GM19395 (cell line): ENCODE measurements around the gene ASNSD1.
"Not testable (repeated sequence)": the region's sequence is repeated elsewhere in the genome, so short reads cannot be mapped to it uniquely, and the experiment has no call there.

Experiments used
- ATAC-seq: cut with Tn5 transposase; IDR thresholded peaks from one replicate; pipeline ENCODE4 v1.9.1; 2021; ENCODE audit warnings: mild to moderate bottlenecking, moderate library complexity; ENCODE audit not compliant: unreplicated experiment

The ASNSD1 gene

DNA sequence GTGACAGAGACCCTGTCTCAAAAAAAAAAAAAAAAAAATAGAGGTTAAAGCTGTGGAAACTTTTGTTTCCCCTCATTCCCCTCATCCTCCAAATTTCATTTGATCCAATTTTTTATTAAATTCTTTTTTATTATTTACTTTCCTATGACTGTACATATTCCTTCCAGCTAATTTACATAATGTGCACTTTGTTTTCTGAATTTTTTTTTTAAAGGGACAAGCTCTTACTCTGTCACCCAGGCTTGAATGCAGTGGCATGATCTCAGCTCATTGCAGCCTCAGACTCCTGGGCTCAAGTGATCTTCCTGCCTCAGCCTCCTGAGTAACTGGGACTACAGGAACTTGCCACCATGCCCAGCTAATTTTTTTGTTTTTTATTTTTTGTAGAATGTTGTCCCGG lies 23.6 kb downstream of the ASNSD1 start:
- no peak for ATAC-seq

DNA sequence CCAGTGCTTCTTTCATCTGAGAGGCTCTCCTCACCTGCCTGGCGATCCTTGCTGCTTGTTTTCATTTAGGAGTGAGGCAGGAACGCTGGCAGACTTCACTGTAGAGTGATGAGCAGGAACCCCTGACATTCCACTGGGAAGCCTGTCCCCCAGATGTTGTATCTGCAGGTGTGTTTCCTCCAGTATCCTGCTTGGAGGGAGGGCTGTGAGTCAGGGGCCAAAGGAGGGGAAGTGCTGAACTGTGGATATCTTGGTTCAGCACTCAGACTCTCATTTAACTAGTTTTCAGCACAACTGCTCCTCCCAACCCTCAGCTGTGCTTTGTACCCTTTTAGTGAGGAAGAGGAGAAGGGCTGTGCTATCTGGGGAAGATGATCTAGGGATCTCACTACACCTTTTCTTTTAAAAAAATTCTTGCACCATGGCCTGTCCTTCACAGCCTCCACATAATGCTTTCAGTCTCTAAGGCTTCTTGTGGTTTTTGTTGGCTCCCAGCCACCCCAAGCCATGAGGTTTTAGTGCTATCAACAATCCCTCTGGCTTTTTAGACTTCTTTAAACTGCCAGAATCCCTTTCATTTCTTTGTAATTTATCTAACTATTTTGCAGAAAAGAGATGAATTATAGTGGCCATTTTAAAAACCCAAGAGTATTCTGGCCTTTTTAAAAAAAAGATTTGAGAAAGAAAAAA lies 24.4 kb downstream of the ASNSD1 start:
- no peak for ATAC-seq

DNA sequence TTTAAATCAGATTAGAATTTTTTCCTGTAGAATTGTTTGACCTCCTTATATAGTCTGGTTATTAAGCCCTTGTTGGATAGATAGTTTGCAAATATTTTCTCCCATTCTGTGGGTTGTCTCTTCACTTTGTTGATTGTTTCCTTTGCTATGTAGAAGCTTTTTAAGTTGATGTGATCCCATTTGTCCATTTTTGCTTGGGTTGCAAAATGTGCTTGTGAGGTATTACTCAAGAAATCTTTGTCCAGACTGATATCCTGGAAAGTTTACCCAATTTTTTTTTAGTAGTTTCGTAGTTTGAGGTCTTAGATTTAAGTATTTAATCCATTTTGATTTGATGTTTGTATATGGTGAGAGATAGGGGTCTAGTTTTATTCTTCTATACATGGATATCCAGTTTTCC lies 26.5 kb downstream of the ASNSD1 start:
- not testable (repeated sequence) for ATAC-seq

DNA sequence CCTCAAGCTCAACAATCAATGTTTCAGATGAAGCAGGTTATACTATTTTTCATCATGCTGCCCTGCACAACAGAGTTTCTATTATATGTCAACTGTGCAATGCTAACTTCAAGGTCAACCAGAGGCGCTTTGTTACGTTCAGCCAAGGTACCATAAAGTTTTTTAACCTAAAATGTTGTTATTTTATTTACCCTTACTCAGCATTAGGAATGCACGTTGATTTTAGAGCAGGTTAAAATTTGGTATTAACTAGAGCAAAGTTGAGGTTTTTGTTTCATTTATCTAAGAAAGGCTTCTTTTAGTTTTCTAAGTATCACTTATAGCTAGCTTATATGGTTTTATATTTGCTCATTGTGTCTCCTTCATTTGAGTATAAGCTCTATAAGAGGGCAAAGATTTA lies 35.0 kb downstream of the ASNSD1 start:
- ATAC-seq: no peak

DNA sequence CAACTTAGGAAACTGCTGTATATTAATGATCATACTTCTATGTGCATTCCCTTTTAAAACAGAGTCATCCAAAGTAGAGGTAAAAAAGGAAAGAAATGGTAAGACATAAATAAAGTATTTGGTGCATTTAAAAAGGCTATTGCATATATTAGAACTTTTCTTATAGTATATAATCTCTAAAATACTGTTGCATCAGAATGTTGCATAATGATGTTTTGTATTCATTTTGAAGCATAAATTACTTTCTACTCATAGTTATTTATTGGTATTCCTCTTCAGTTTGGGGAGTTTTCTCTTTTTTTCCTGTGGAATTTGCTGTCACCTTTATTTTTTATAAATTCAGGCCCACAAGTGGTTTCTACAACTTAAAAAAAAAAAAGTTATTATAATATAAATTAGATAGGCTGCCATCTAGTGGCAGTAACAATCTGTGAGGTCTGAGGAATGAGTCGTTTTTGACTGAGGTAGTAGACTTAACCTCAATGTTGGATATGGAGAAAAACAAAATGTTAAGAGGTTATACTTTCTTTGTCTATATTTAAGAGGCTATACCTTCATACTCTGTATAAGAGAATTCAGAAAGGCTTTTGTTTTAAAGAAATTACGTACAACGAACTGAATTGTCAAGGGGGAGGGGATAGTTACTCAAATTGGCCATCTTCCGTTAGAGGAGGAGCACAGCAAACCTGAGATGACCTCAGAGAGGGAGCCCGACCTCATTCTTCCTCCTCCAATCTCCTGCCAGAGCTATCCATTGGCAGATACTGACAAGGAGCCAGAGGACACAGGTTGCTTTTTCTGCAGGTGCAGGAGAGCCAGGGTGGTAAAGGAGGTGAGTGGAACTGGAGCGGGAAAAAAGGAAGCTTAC lies 37.0 kb downstream of the ASNSD1 start:
- ATAC-seq: no peak

DNA sequence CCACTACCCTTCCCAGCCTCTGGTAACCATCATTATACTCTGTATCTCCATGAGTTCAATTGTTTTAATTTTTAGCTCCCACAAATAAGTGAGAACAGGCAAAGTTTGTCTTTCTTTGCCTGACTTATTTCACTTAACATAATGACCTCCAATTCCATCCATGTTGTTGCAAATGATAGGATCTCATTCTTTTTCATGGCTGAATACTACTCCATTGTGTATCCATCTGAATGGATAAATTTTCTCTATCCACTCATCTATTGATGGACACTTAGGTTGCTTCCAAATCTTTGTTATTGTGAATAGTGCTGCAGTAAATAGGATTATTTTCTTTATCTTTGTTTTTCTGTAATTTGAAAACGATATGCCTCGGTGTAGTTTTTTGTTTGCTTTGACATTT lies 39.4 kb downstream of the ASNSD1 start:
- ATAC-seq: no peak

DNA sequence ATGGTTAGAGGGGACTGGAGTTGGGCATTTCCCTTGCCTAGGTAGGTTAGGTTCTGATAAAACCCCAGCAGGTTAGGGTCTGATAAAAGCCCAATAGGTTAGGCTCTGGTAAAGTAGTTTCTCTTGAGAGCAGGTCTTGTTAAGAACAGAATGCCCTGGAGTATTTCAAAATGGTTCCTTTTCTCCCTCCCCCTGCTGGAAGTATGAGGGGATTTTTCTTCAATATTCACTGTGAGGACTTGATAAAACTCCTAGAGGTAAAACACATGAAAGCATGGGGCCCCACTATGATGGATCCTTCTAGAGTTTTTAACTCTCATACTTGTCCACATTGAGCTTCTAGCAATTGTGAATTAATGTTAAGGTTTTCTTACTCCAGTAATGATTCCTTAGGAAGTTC lies 40.8 kb downstream of the ASNSD1 start:
- ATAC-seq: no peak

DNA sequence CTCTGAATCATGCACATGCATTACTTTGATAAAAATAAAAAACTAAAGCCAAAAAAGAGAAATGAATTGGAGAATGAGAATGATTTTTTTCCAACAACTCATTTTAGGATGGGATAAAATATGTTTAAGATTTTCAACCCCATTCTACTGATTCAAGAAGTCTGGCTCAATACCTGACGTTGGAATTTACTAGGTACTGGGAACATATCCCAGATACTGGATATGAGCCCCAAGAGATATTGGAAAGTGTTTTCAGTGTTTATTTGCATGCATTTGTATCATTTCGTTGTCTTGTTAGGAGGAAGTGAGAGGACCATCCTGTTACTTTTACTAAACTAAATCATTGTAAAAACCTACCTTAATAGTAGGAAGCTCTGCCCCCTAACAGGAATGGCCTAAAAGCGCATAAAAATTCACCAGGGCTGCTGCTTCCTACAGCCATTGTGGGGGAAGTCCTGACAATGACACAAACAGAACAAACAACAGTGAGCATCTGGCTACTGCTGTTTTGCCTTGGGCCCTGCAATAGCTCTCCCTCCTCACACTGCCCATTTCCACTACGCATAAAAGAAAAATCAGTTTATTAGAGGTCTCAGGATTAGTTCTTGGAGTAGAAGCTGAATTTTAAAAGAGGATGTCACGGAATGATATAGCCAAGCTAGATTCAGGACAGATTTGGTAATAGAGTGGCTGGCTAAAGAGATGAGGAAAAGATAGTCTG lies 48.4 kb downstream of the ASNSD1 start:
- no peak for ATAC-seq

DNA sequence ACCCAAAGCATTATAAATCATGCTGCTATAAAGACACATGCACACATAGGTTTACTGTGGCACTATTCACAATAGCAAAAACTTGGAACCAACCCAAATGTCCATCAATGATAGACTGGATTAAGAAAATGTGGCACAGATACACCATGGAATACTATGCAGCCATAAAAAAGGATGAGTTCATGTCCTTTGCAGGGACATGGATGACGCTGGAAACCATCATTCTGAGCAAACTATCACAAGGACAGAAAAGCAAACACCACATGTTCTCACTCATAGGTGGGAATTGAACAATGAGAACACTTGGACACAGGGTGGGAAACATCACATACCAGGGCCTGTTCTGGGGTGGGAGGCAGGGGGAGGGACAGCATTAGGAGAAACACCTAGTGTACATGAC lies 56.3 kb downstream of the ASNSD1 start:
- not testable (repeated sequence) for ATAC-seq

DNA sequence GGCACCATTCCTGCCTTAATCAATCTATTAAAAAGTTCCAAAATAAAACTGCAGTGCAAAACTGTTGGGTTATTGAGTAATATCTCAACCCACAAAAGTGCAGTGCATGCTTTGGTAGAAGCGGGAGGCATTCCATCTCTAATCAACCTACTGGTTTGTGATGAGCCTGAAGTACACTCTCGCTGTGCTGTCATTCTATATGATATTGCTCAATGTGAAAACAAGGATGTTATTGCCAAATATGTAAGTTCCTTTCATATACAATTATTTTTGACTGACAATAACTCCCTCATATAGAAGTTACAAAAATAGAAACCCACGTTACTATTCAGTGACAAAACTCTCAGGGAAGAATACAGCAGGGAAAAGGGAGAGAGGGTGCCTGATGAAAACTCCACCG lies 58.3 kb downstream of the ASNSD1 start:
- no peak for ATAC-seq
